Measurements from ENCODE around the gene HIBADH. TPM values are rescaled to one million over a fixed set of nuclear protein-coding genes. Genes with fewer than 3 reads are reported as not detected.

The HIBADH gene
- total and polyA plus RNA-seq, 3 donors from 2014 or later, result 49.8 to 77.4 (median 69.9) TPM

- Histone ChIP-seq H3K4me1 (no peaks in the 10 kb centered on the region), H3K27me3 (no peaks in the 10 kb centered on the region), H3K27ac (no peak overlapping the region), H3K36me3 (ENCODE audit: low read depth, missing control alignments) (no peaks in the 10 kb centered on the region), H3K9me3 (no peaks in the 10 kb centered on the region), H3K4me3 (no peak overlapping the region)
- TF ChIP-seq, protein P1, sequence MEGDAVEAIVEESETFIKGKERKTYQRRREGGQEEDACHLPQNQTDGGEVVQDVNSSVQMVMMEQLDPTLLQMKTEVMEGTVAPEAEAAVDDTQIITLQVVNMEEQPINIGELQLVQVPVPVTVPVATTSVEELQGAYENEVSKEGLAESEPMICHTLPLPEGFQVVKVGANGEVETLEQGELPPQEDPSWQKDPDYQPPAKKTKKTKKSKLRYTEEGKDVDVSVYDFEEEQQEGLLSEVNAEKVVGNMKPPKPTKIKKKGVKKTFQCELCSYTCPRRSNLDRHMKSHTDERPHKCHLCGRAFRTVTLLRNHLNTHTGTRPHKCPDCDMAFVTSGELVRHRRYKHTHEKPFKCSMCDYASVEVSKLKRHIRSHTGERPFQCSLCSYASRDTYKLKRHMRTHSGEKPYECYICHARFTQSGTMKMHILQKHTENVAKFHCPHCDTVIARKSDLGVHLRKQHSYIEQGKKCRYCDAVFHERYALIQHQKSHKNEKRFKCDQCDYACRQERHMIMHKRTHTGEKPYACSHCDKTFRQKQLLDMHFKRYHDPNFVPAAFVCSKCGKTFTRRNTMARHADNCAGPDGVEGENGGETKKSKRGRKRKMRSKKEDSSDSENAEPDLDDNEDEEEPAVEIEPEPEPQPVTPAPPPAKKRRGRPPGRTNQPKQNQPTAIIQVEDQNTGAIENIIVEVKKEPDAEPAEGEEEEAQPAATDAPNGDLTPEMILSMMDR (IDR thresholded peaks at IDR 0.05), result no peak
- no peak for TF ChIP-seq POLR2A (IDR thresholded peaks at IDR 0.05)
- 59 to 75% methylated on average over 1 of the region's 1 CpG for WGBS, 2 donors
- no peak for DNase-seq
- intact Hi-C loops (cut with DNase I; ENCODE audit: low total_unique reads), result no loop called here
These were observed 53.7 kb downstream of the HIBADH start for GRCh38 chr7:27608776-27609495.

GRCh38 chr7:27607210-27607606 is 55.5 kb downstream of the HIBADH start:
- Histone ChIP-seq H3K27ac (no peak overlapping the region), H3K36me3 (ENCODE audit: low read depth, missing control alignments) (no peaks in the 10 kb centered on the region), H3K27me3 (no peaks in the 10 kb centered on the region), H3K9me3 (no peaks in the 10 kb centered on the region), H3K4me1 (no peaks in the 10 kb centered on the region), H3K4me3 (no peak overlapping the region)
- intact Hi-C loops (cut with DNase I; ENCODE audit: low total_unique reads), result no loop called here
- WGBS, 2 donors, result 95% methylated on average over 11 of the region's 11 CpGs
- DNase-seq, result no peak
- TF ChIP-seq, protein P1 (IDR thresholded peaks at IDR 0.05), result no peak
- TF ChIP-seq POLR2A (IDR thresholded peaks at IDR 0.05), result no peak

GRCh38 chr7:27606270-27607209 is 56.1 kb downstream of the HIBADH start:
- TF ChIP-seq, protein P1 (IDR thresholded peaks at IDR 0.05), result no peak
- TF ChIP-seq POLR2A (IDR thresholded peaks at IDR 0.05), result no peak
- Histone ChIP-seq H3K27ac (no peak overlapping the region), H3K4me3 (no peak overlapping the region), H3K27me3 (no peaks in the 10 kb centered on the region), H3K9me3 (no peaks in the 10 kb centered on the region), H3K4me1 (no peaks in the 10 kb centered on the region), H3K36me3 (ENCODE audit: low read depth, missing control alignments) (no peaks in the 10 kb centered on the region)
- DNase-seq, result no peak
- 93 to 95% methylated on average over 4 of the region's 4 CpGs for WGBS, 2 donors
- intact Hi-C loops (cut with DNase I; ENCODE audit: low total_unique reads), result no loop called here

DNA sequence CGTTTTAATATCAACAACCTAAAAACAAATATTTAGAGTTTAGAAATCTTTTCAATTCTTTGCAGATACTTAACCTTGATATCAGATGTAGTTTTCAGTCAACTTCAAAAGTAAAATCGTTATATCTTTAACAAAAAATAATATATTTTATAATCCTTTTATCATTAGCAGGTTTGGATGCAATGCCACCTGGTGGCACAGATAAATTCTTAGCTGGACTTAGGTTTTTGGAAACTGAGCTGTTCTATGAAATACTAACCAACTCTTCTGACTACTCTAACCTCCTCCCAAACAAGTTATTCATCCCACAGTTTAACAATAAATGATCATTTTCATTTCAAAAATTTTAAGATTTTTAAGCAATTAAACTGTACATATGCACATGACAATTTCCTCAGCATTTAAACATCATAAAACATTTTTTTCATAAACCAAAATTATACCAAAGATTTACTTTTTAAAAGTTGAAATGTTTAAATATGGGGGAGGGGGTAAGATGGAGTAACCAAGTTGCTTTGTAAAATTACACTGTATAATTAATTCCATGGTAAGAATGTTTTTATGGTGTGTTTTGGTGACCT is 56.9 kb downstream of the HIBADH start:
- 33 to 40% methylated on average over 2 of the region's 2 CpGs for WGBS, 2 donors
- intact Hi-C loops (cut with DNase I; ENCODE audit: low total_unique reads), result no loop called here
- Histone ChIP-seq H3K27ac (no peak overlapping the region), H3K4me3 (no peak overlapping the region), H3K4me1 (no peaks in the 10 kb centered on the region), H3K9me3 (no peaks in the 10 kb centered on the region), H3K36me3 (ENCODE audit: low read depth, missing control alignments) (no peaks in the 10 kb centered on the region), H3K27me3 (no peaks in the 10 kb centered on the region)
- DNase-seq, result no peak
- TF ChIP-seq, protein P1 (IDR thresholded peaks at IDR 0.05), result peak in 1 of 3 experiments; percentile 9
- no peak for TF ChIP-seq POLR2A (IDR thresholded peaks at IDR 0.05)

Measured in testis (tissue), 3 donors.